Measurements from ENCODE around the gene SLC2A3. TPM values are rescaled to one million over a fixed set of nuclear protein-coding genes. Genes with fewer than 3 reads are reported as not detected.
A peak's percentile ranks its signal among the peaks of the same experiment; 100 is the strongest.
"Not testable (repeated sequence)": the region's sequence is repeated elsewhere in the genome, so short reads cannot be mapped to it uniquely, and the experiment has no call there.

Gene SLC2A3
- total and polyA plus RNA-seq, 4 donors, result 13.4 to 435 (median 126) TPM

- peaks cover 0 to 9% (median 4%) of the 10 kb centered on the region in 4 donors for H3K36me3 ChIP-seq (ENCODE audit: control insufficient read depth in 4 of 4, insufficient read depth in 4 of 4, low read length in 4 of 4)
- DNase-seq, result no peak
- 79 to 88% methylated on average over 1 of the region's 1 CpG for WGBS, 2 donors
Observed at GRCh38 chr12:7916936-7917335, 19.1 kb downstream of the SLC2A3 start.

GRCh38 chr12:7915661-7916403 lies 20.2 kb downstream of the SLC2A3 start:
- H3K27me3 ChIP-seq (ENCODE audit: control insufficient read depth in 3 of 3, insufficient read depth in 3 of 3, low read length in 2 of 3), result no peaks in the 10 kb centered on the region
- 33 to 53% methylated on average over 28 to 38 of the region's 38 CpGs for WGBS, 2 donors
- H3K4me3 ChIP-seq, result no peak overlapping the region
- H3K9ac ChIP-seq (ENCODE audit: insufficient read depth in 1 of 2, low read length in 2 of 2), result no peak overlapping the region
- peaks cover 0 to 2% (median 0%) of the 10 kb centered on the region in 4 donors for H3K9me3 ChIP-seq (ENCODE audit: control insufficient read depth in 4 of 4, insufficient read depth in 3 of 4, low read length in 3 of 4)
- H3K36me3 ChIP-seq (ENCODE audit: control insufficient read depth in 4 of 4, insufficient read depth in 4 of 4, low read length in 4 of 4), result peaks cover 0 to 8% (median 1%) of the 10 kb centered on the region in 4 donors
- H3K4me1 ChIP-seq (ENCODE audit: control insufficient read depth in 5 of 5, insufficient read depth in 5 of 5, low read length in 5 of 5), result peaks cover 0 to 4% (median 0%) of the 10 kb centered on the region in 5 donors
- no peak for ATAC-seq (ENCODE audit: insufficient read depth, low FRiP score)
- peak; percentile 15 to 44 (median 28) for DNase-seq
- no peak overlapping the region for H3K27ac ChIP-seq (ENCODE audit: low read depth in 1 of 2, low read length in 1 of 2)
- no peak for TF ChIP-seq CTCF (IDR thresholded peaks at IDR 0.05; ENCODE audit: control extremely low read depth, extremely low read depth)

More at GRCh38 chr12:7916936-7917335, 19.1 kb downstream of the SLC2A3 start:
- H3K27ac ChIP-seq (ENCODE audit: low read depth in 1 of 2, low read length in 1 of 2), result no peak overlapping the region
- peaks cover 0 to 2% (median 0%) of the 10 kb centered on the region in 4 donors for H3K9me3 ChIP-seq (ENCODE audit: control insufficient read depth in 4 of 4, insufficient read depth in 3 of 4, low read length in 3 of 4)
- H3K4me1 ChIP-seq (ENCODE audit: control insufficient read depth in 5 of 5, insufficient read depth in 5 of 5, low read length in 5 of 5), result peaks cover 0 to 4% (median 0%) of the 10 kb centered on the region in 5 donors
- H3K27me3 ChIP-seq (ENCODE audit: control insufficient read depth in 3 of 3, insufficient read depth in 3 of 3, low read length in 2 of 3), result no peaks in the 10 kb centered on the region
- no peak overlapping the region for H3K9ac ChIP-seq (ENCODE audit: insufficient read depth in 1 of 2, low read length in 2 of 2)
- no peak for TF ChIP-seq CTCF (IDR thresholded peaks at IDR 0.05; ENCODE audit: control extremely low read depth, extremely low read depth)
- ATAC-seq (ENCODE audit: insufficient read depth, low FRiP score), result no peak
- H3K4me3 ChIP-seq, result no peak overlapping the region

GRCh38 chr12:7910106-7910505 lies 25.9 kb downstream of the SLC2A3 start:
- not testable (repeated sequence) for H3K9ac ChIP-seq (ENCODE audit: insufficient read depth in 1 of 2, low read length in 2 of 2); H3K27me3 ChIP-seq (ENCODE audit: control insufficient read depth in 3 of 3, insufficient read depth in 3 of 3, low read length in 2 of 3); ATAC-seq (ENCODE audit: insufficient read depth, low FRiP score); DNase-seq; H3K9me3 ChIP-seq (ENCODE audit: control insufficient read depth in 4 of 4, insufficient read depth in 3 of 4, low read length in 3 of 4); H3K27ac ChIP-seq (ENCODE audit: low read depth in 1 of 2, low read length in 1 of 2); H3K4me3 ChIP-seq; H3K36me3 ChIP-seq (ENCODE audit: control insufficient read depth in 4 of 4, insufficient read depth in 4 of 4, low read length in 4 of 4)
- WGBS, 2 donors, result 78 to 88% methylated on average over 7 of the region's 7 CpGs
- H3K4me1 ChIP-seq (ENCODE audit: control insufficient read depth in 5 of 5, insufficient read depth in 5 of 5, low read length in 5 of 5), result peaks cover 0 to 12% (median 0%) of the 10 kb centered on the region in 5 donors

GRCh38 chr12:7907009-7907408 lies 29.0 kb downstream of the SLC2A3 start:
- WGBS, 2 donors, result 16 to 21% methylated on average over 3 of the region's 3 CpGs
- ATAC-seq (ENCODE audit: insufficient read depth, low FRiP score) (no peak), DNase-seq (peak; percentile 29 to 40 (median 38))

GRCh38 chr12:7906303-7906702 lies 29.7 kb downstream of the SLC2A3 start:
- not testable (repeated sequence) for ATAC-seq (ENCODE audit: insufficient read depth, low FRiP score); H3K9ac ChIP-seq (ENCODE audit: insufficient read depth in 1 of 2, low read length in 2 of 2); H3K9me3 ChIP-seq (ENCODE audit: control insufficient read depth in 4 of 4, insufficient read depth in 3 of 4, low read length in 3 of 4); H3K27me3 ChIP-seq (ENCODE audit: control insufficient read depth in 3 of 3, insufficient read depth in 3 of 3, low read length in 2 of 3); H3K27ac ChIP-seq (ENCODE audit: low read depth in 1 of 2, low read length in 1 of 2); H3K4me3 ChIP-seq; DNase-seq; H3K36me3 ChIP-seq (ENCODE audit: control insufficient read depth in 4 of 4, insufficient read depth in 4 of 4, low read length in 4 of 4)
- H3K4me1 ChIP-seq (ENCODE audit: control insufficient read depth in 5 of 5, insufficient read depth in 5 of 5, low read length in 5 of 5), result peaks cover 0 to 15% (median 0%) of the 10 kb centered on the region in 5 donors
- 78 to 82% methylated on average over 4 of the region's 4 CpGs for WGBS, 2 donors

More at GRCh38 chr12:7907009-7907408, 29.0 kb downstream of the SLC2A3 start:
- H3K9me3 ChIP-seq (ENCODE audit: control insufficient read depth in 4 of 4, insufficient read depth in 3 of 4, low read length in 3 of 4), result no peaks in the 10 kb centered on the region
- H3K9ac ChIP-seq (ENCODE audit: insufficient read depth in 1 of 2, low read length in 2 of 2), result no peak overlapping the region
- H3K27me3 ChIP-seq (ENCODE audit: control insufficient read depth in 3 of 3, insufficient read depth in 3 of 3, low read length in 2 of 3), result no peaks in the 10 kb centered on the region
- no peak overlapping the region for H3K27ac ChIP-seq (ENCODE audit: low read depth in 1 of 2, low read length in 1 of 2)
- H3K4me1 ChIP-seq (ENCODE audit: control insufficient read depth in 5 of 5, insufficient read depth in 5 of 5, low read length in 5 of 5), result peaks cover 0 to 15% (median 0%) of the 10 kb centered on the region in 5 donors
- no peak for TF ChIP-seq CTCF (IDR thresholded peaks at IDR 0.05; ENCODE audit: control extremely low read depth, extremely low read depth)
- H3K36me3 ChIP-seq (ENCODE audit: control insufficient read depth in 4 of 4, insufficient read depth in 4 of 4, low read length in 4 of 4), result no peaks in the 10 kb centered on the region
- no peak overlapping the region for H3K4me3 ChIP-seq

- H3K27ac ChIP-seq (ENCODE audit: low read depth in 1 of 2, low read length in 1 of 2); H3K4me3 ChIP-seq; H3K36me3 ChIP-seq (ENCODE audit: control insufficient read depth in 4 of 4, insufficient read depth in 4 of 4, low read length in 4 of 4); ATAC-seq (ENCODE audit: insufficient read depth, low FRiP score); H3K9ac ChIP-seq (ENCODE audit: insufficient read depth in 1 of 2, low read length in 2 of 2); H3K9me3 ChIP-seq (ENCODE audit: control insufficient read depth in 4 of 4, insufficient read depth in 3 of 4, low read length in 3 of 4); H3K27me3 ChIP-seq (ENCODE audit: control insufficient read depth in 3 of 3, insufficient read depth in 3 of 3, low read length in 2 of 3): not testable (repeated sequence)
- DNase-seq, result peak in 2 of 3 donors; percentile 39 to 45
- whole genome bisulfite sequencing, 2 donors, result 38 to 41% methylated on average over 2 of the region's 5 CpGs
- H3K4me1 ChIP-seq (ENCODE audit: control insufficient read depth in 5 of 5, insufficient read depth in 5 of 5, low read length in 5 of 5), result peaks cover 0 to 15% (median 0%) of the 10 kb centered on the region in 5 donors
Observed at GRCh38 chr12:7905600-7906125, 30.3 kb downstream of the SLC2A3 start.
